ENCODE measurements around the gene SLFN14.

SLFN14 gene

DNA sequence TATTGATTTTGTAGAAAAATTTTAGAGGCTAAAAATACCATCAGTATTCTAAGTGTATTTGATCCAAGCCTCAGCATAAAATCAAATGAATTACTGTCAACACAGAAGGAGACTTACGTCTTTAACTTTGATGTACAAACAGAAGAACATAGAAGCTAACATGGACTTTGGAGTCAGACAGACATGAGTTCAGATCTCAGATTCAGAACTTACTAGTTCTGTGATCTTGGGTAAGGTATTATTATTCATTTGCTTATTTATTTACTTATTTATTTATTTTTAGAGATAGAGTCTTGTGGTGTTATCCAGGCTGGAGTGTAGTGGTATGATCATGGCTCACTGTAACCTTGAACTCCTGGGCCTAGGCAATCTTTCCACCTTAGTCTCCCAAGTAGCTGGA lies 19.2 kb downstream of the SLFN14 start:
- no peaks in the 10 kb centered on the region for H3K9me3 ChIP-seq (ENCODE audit: low read length)
- H3K27me3 ChIP-seq (ENCODE audit: insufficient read depth, low read length): no peaks in the 10 kb centered on the region; the same call in 1 of the 2 replicates
- no peak overlapping the region for H3K9ac ChIP-seq (ENCODE audit: low read length)
- H3F3A ChIP-seq (ENCODE audit: insufficient read depth, low read length): no peaks in the 10 kb centered on the region
- TF ChIP-seq, protein P1, sequence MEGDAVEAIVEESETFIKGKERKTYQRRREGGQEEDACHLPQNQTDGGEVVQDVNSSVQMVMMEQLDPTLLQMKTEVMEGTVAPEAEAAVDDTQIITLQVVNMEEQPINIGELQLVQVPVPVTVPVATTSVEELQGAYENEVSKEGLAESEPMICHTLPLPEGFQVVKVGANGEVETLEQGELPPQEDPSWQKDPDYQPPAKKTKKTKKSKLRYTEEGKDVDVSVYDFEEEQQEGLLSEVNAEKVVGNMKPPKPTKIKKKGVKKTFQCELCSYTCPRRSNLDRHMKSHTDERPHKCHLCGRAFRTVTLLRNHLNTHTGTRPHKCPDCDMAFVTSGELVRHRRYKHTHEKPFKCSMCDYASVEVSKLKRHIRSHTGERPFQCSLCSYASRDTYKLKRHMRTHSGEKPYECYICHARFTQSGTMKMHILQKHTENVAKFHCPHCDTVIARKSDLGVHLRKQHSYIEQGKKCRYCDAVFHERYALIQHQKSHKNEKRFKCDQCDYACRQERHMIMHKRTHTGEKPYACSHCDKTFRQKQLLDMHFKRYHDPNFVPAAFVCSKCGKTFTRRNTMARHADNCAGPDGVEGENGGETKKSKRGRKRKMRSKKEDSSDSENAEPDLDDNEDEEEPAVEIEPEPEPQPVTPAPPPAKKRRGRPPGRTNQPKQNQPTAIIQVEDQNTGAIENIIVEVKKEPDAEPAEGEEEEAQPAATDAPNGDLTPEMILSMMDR (IDR thresholded peaks at IDR 0.05; ENCODE audit: low read length): no peak
- no peak for TF ChIP-seq EZH2 (IDR thresholded peaks at IDR 0.05; ENCODE audit: borderline replicate concordance, low read length)
- H2AFZ ChIP-seq (ENCODE audit: low read length): peak overlapping the region; percentile 75; the same call in 1 of the 2 replicates
- peak overlapping the region; percentile 38; the same call in 1 of the 2 replicates for H3K4me2 ChIP-seq (ENCODE audit: low read length)
- H3K9me2 ChIP-seq (ENCODE audit: low read depth, low read length): no peaks in the 10 kb centered on the region
- no peaks in the 10 kb centered on the region for H4K20me1 ChIP-seq (ENCODE audit: insufficient read depth, low read length)
- peak overlapping the region; percentile 27 for H3K4me3 ChIP-seq (ENCODE audit: low read depth, low read length, poor library complexity, severe bottlenecking)
- H3K4me1 ChIP-seq (ENCODE audit: insufficient read depth, low read length, severe bottlenecking): peaks cover 5% of the 10 kb centered on the region
- H3K79me2 ChIP-seq (ENCODE audit: insufficient read depth, low read length): no peaks in the 10 kb centered on the region
- H3K27ac ChIP-seq (ENCODE audit: low read depth, low read length, poor library complexity, severe bottlenecking): no peak overlapping the region
- H3K36me3 ChIP-seq (ENCODE audit: insufficient read depth, low read length): no peaks in the 10 kb centered on the region

GRCh38 chr17:35540589-35541404 lies 19.8 kb downstream of the SLFN14 start:
- H3K36me3 ChIP-seq (ENCODE audit: insufficient read depth, low read length): no peaks in the 10 kb centered on the region
- H2AFZ ChIP-seq (ENCODE audit: low read length): peak overlapping the region; percentile 75; the same call in 1 of the 2 replicates
- H3F3A ChIP-seq (ENCODE audit: insufficient read depth, low read length): no peaks in the 10 kb centered on the region
- H3K4me1 ChIP-seq (ENCODE audit: insufficient read depth, low read length, severe bottlenecking): peaks cover 5% of the 10 kb centered on the region
- H3K27me3 ChIP-seq (ENCODE audit: insufficient read depth, low read length): no peaks in the 10 kb centered on the region; the same call in 1 of the 2 replicates
- H4K20me1 ChIP-seq (ENCODE audit: insufficient read depth, low read length): no peaks in the 10 kb centered on the region
- no peak overlapping the region for H3K27ac ChIP-seq (ENCODE audit: low read depth, low read length, poor library complexity, severe bottlenecking)
- H3K9ac ChIP-seq (ENCODE audit: low read length): no peak overlapping the region
- no peak for TF ChIP-seq EZH2 (IDR thresholded peaks at IDR 0.05; ENCODE audit: borderline replicate concordance, low read length)
- TF ChIP-seq, protein P1 (IDR thresholded peaks at IDR 0.05; ENCODE audit: low read length): no peak
- H3K4me2 ChIP-seq (ENCODE audit: low read length): peak overlapping the region; percentile 38
- no peaks in the 10 kb centered on the region for H3K9me2 ChIP-seq (ENCODE audit: low read depth, low read length)
- H3K79me2 ChIP-seq (ENCODE audit: insufficient read depth, low read length): no peaks in the 10 kb centered on the region
- H3K4me3 ChIP-seq (ENCODE audit: low read depth, low read length, poor library complexity, severe bottlenecking): peak overlapping the region; percentile 27
- H3K9me3 ChIP-seq (ENCODE audit: low read length): no peaks in the 10 kb centered on the region

DNA sequence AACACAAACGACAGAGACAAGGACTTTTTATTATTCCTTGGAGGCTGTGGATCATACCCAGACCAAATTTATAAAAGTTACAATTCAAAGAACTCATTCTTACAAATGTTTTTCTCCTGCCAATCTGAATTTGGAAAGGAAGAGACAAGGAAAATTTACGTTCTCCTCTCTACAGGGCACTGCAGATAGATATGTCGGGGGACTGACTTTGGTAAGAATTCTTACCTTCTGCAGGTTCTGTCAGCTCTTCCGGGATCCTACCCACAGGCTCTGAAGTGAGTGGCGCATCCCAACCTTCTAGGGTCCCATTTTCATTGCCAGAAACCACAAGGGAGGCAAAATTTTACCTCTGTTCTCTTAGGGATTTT lies 21.0 kb downstream of the SLFN14 start:
- no peak overlapping the region for H3K4me2 ChIP-seq (ENCODE audit: low read length)
- no peaks in the 10 kb centered on the region for H3K9me3 ChIP-seq (ENCODE audit: low read length)
- no peaks in the 10 kb centered on the region for H4K20me1 ChIP-seq (ENCODE audit: insufficient read depth, low read length)
- H3K36me3 ChIP-seq (ENCODE audit: insufficient read depth, low read length): no peaks in the 10 kb centered on the region
- no peaks in the 10 kb centered on the region for H3K79me2 ChIP-seq (ENCODE audit: insufficient read depth, low read length)
- no peak overlapping the region for H2AFZ ChIP-seq (ENCODE audit: low read length)
- H3K27me3 ChIP-seq (ENCODE audit: insufficient read depth, low read length): no peaks in the 10 kb centered on the region; the same call in 1 of the 2 replicates
- H3K9ac ChIP-seq (ENCODE audit: low read length): no peak overlapping the region
- H3F3A ChIP-seq (ENCODE audit: insufficient read depth, low read length): no peaks in the 10 kb centered on the region
- H3K27ac ChIP-seq (ENCODE audit: low read depth, low read length, poor library complexity, severe bottlenecking): no peak overlapping the region
- TF ChIP-seq, protein P1 (IDR thresholded peaks at IDR 0.05; ENCODE audit: low read length): no peak; the same call in 1 of the 2 replicates
- TF ChIP-seq EZH2 (IDR thresholded peaks at IDR 0.05; ENCODE audit: borderline replicate concordance, low read length): no peak
- H3K4me3 ChIP-seq (ENCODE audit: low read depth, low read length, poor library complexity, severe bottlenecking): no peak overlapping the region
- no peaks in the 10 kb centered on the region for H3K9me2 ChIP-seq (ENCODE audit: low read depth, low read length)
- H3K4me1 ChIP-seq (ENCODE audit: insufficient read depth, low read length, severe bottlenecking): peaks cover 5% of the 10 kb centered on the region

Measured in OCI-LY1 (cell line).